ENCODE results near the gene TIMM29.
A peak's percentile ranks its signal among the peaks of the same experiment; 100 is the strongest.

GRCh38 chr19:10960314-10961072, 31.9 kb downstream of the TIMM29 start, which contains the start of gene SMARCA4:
- TF ChIP-seq POLR2AphosphoS5 (IDR thresholded peaks at IDR 0.05; ENCODE audit: low read depth, low read length): peak; percentile 91
- TF ChIP-seq, protein P1, sequence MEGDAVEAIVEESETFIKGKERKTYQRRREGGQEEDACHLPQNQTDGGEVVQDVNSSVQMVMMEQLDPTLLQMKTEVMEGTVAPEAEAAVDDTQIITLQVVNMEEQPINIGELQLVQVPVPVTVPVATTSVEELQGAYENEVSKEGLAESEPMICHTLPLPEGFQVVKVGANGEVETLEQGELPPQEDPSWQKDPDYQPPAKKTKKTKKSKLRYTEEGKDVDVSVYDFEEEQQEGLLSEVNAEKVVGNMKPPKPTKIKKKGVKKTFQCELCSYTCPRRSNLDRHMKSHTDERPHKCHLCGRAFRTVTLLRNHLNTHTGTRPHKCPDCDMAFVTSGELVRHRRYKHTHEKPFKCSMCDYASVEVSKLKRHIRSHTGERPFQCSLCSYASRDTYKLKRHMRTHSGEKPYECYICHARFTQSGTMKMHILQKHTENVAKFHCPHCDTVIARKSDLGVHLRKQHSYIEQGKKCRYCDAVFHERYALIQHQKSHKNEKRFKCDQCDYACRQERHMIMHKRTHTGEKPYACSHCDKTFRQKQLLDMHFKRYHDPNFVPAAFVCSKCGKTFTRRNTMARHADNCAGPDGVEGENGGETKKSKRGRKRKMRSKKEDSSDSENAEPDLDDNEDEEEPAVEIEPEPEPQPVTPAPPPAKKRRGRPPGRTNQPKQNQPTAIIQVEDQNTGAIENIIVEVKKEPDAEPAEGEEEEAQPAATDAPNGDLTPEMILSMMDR (CRISPR knock-in tag; IDR thresholded peaks at IDR 0.05): no peak
- TF ChIP-seq, protein P2, sequence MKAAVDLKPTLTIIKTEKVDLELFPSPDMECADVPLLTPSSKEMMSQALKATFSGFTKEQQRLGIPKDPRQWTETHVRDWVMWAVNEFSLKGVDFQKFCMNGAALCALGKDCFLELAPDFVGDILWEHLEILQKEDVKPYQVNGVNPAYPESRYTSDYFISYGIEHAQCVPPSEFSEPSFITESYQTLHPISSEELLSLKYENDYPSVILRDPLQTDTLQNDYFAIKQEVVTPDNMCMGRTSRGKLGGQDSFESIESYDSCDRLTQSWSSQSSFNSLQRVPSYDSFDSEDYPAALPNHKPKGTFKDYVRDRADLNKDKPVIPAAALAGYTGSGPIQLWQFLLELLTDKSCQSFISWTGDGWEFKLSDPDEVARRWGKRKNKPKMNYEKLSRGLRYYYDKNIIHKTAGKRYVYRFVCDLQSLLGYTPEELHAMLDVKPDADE (CRISPR knock-in tag; IDR thresholded peaks at IDR 0.05): no peak
- TF ChIP-seq CAMTA2 (CRISPR knock-in tag; IDR thresholded peaks at IDR 0.05; ENCODE audit: borderline replicate concordance): 0 out of 2 replicates have a peak, but pooled peaks have one; percentile 57
- TF ChIP-seq KLF11 (CRISPR knock-in tag; IDR thresholded peaks at IDR 0.05): peak; percentile 51; the same call in 1 of the 2 replicates
- no peak for TF ChIP-seq ZKSCAN8 (CRISPR knock-in tag; IDR thresholded peaks at IDR 0.05; ENCODE audit: borderline replicate concordance)

Measured in HepG2 (cell line).